ENCODE data around the gene UNC13A. TPM values are rescaled to one million over a fixed set of nuclear protein-coding genes. Genes with fewer than 3 reads are reported as not detected.

Gene UNC13A
- total and polyA plus RNA-seq, 2 of the 8 experiments (the other 6 are each of a cell fraction or from before 2014, with no cell fraction given), result 13.1 to 47.6 TPM

DNA sequence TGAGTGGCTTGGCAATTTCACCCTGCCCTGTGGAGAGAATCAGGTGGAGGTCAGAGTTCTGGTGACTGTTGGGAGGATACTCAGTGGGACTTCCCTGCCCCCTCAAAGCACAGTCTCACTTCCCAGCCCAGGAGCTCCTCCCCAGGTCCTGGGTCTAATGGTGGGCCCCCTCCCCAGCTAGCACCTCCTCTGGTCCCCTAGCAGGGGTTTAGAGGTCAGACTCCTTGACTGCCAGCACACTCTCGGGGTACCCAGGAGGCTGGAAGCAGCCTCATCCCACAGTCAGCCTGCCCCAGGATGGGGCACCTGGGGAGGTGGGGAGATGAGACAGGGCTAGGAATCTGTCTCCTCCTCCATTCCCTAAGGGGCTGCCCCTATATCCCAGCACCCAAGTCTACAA is 67.5 kb downstream of the UNC13A start:
- no peak for DNase-seq (ENCODE audit: low read depth in 1 of 2, low spot score in 2 of 2)
- H3K79me2 ChIP-seq (ENCODE audit: control insufficient read depth in 1 of 2, insufficient read depth in 2 of 2, low read length in 2 of 2), result no peaks in the 10 kb centered on the region
- WGBS, 2 experiments (ENCODE audit: extremely low coverage in 1 of 2, insufficient coverage in 1 of 2, insufficient read length in 1 of 2, insufficient replicate concordance in 2 of 2, low coverage in 1 of 2, low lambda C conversion rate in 2 of 2, missing lambda C conversion rate in 1 of 2), result 100% methylated on average over 1 of the region's 1 CpG; no CpG with 5 or more reads in 1 of the 2 experiments
- TF ChIP-seq CTBP2 (IDR thresholded peaks at IDR 0.05; ENCODE audit: borderline replicate concordance, insufficient read depth, insufficient read length, low read length) (no peak), RBBP5 (IDR thresholded peaks at IDR 0.05; ENCODE audit: borderline replicate concordance, low read depth, low read length) (no peak), ATF2 (IDR thresholded peaks at IDR 0.05; ENCODE audit: low read length) (no peak), BACH1 (IDR thresholded peaks at IDR 0.05; ENCODE audit: low read length) (no peak), CREB1 (IDR thresholded peaks at IDR 0.05) (no peak), ASH2L (IDR thresholded peaks at IDR 0.05; ENCODE audit: low read length) (no peak), SRF (IDR thresholded peaks at IDR 0.05; ENCODE audit: low read depth, low read length) (no peak), SP4 (IDR thresholded peaks at IDR 0.05; ENCODE audit: low read length) (no peak)

More for the DNA sequence above, 67.5 kb downstream of the UNC13A start:
- Histone ChIP-seq H3K27me3 (replicated peaks in 1 of 4; ENCODE audit: control insufficient read depth in 3 of 4, extremely low read depth in 1 of 4, insufficient read depth in 3 of 4, low read length in 3 of 4) (no peaks in the 10 kb centered on the region), H3K36me3 (ENCODE audit: control insufficient read depth in 2 of 4, insufficient read depth in 4 of 4, low read length in 3 of 4) (peaks cover 2 to 16% (median 6%) of the 10 kb centered on the region in 4 experiments; a peak in 6 of 8 replicates), H3K9me3 (ENCODE audit: insufficient read depth in 2 of 2, low read depth in 1 of 2, low read length in 1 of 2) (no peaks in the 10 kb centered on the region), H3K79me1 (ENCODE audit: low read depth, low read length) (no peaks in the 10 kb centered on the region; the same call in 1 of the 2 replicates), H3K18ac (ENCODE audit: extremely low read depth, low read length) (no peak overlapping the region), H4K5ac (ENCODE audit: insufficient read length, low read depth, low read length) (no peak overlapping the region), H2BK20ac (ENCODE audit: low read length) (no peak overlapping the region), H3K4ac (replicated peaks; ENCODE audit: insufficient read length, low read depth, low read length) (no peak overlapping the region), H2AFZ (ENCODE audit: low read length) (no peak overlapping the region), H3K4me3 (ENCODE audit: extremely low read depth in 1 of 4, insufficient read depth in 2 of 4, low read depth in 3 of 4, low read length in 4 of 4) (no peak overlapping the region), H3K23ac (ENCODE audit: insufficient read length) (no peak overlapping the region), H3K14ac (ENCODE audit: insufficient read length) (no peak overlapping the region), H2BK120ac (replicated peaks; ENCODE audit: low read depth, low read length) (no peak overlapping the region), H3K23me2 (ENCODE audit: low read depth, low read length) (peaks cover 5% of the 10 kb centered on the region; the same call in 1 of the 2 replicates), H2AK5ac (ENCODE audit: low read depth, low read length) (no peak overlapping the region), H2BK15ac (ENCODE audit: low read length) (no peak overlapping the region), H3K27ac (ENCODE audit: low read depth, low read length) (no peak overlapping the region), H3K4me2 (ENCODE audit: insufficient read depth in 1 of 2, low read depth in 2 of 2, low read length in 2 of 2) (no peak overlapping the region), H3K9ac (replicated peaks in 1 of 4; ENCODE audit: extremely low read depth in 1 of 4, low read depth in 3 of 4, low read length in 3 of 4) (no peak overlapping the region), H4K91ac (replicated peaks; ENCODE audit: insufficient read length, low read length) (no peak overlapping the region), H2BK12ac (ENCODE audit: low read depth, low read length) (no peak overlapping the region), H4K20me1 (replicated peaks in 1 of 2; ENCODE audit: control insufficient read depth in 1 of 2, insufficient read depth in 2 of 2, low read length in 2 of 2) (peaks cover 3 to 11% of the 10 kb centered on the region in 2 experiments), H3K56ac (replicated peaks; ENCODE audit: insufficient read length, low read depth, low read length) (no peak overlapping the region), H3K4me1 (replicated peaks in 1 of 4; ENCODE audit: control insufficient read depth in 3 of 4, insufficient read depth in 4 of 4, low read length in 3 of 4) (no peaks in the 10 kb centered on the region), H4K8ac (ENCODE audit: extremely low read depth, insufficient read depth, low read length) (no peak overlapping the region), H2BK5ac (ENCODE audit: low read depth, low read length) (no peak overlapping the region)
- ChIA-PET POLR2A (ENCODE audit: partially characterized antibody) (interaction anchor here (1.2 kb wide), 1 partner anchor 14 kb away, joined by 3 read pairs; no protein-coding TSS in a partner anchor), CTCF (ENCODE audit: partially characterized antibody) (interaction anchor here (0.5 to 3.0 kb wide), 4 partner anchors 15 to 451 kb away, joined by 3 to 34 read pairs (median 5); no protein-coding TSS in a partner anchor)
- FAIRE-seq, result no peak
